Type B pancreatic cell (in vitro differentiated cells): ENCODE measurements around the gene PCDHB2. TPM values are rescaled to one million over a fixed set of nuclear protein-coding genes. Genes with fewer than 3 reads are reported as not detected.
"Not testable (repeated sequence)": the region's sequence is repeated elsewhere in the genome, so short reads cannot be mapped to it uniquely, and the experiment has no call there.

ENCODE experiments used
- DNase-seq: peaks from one replicate; pipeline ENCODE4 v3.0.0; 2021; ENCODE audit warnings: mixed read lengths; ENCODE audit not compliant: unreplicated experiment; ENCODE audit errors: extremely low spot score
- H3K27ac Mint-ChIP-seq: 2 replicates; pipeline ENCODE4 v1.8.0; 2021; ENCODE audit warnings: mild to moderate bottlenecking, mixed read lengths
- H3K27me3 Mint-ChIP-seq: 2 replicates; pipeline ENCODE4 v1.8.0; 2021; ENCODE audit warnings: mixed read lengths
- H3K36me3 Mint-ChIP-seq: 2 replicates; pipeline ENCODE4 v1.8.0; 2021; ENCODE audit warnings: mixed read lengths
- H3K4me1 Mint-ChIP-seq: one replicate; pipeline ENCODE4 v1.8.0; 2021; ENCODE audit warnings: mixed read lengths; ENCODE audit not compliant: unreplicated experiment
- H3K4me3 Mint-ChIP-seq: 2 replicates; pipeline ENCODE4 v1.8.0; 2021; ENCODE audit warnings: mild to moderate bottlenecking, mixed read lengths
- H3K9me3 Mint-ChIP-seq: 2 replicates; pipeline ENCODE4 v1.8.0; 2021; ENCODE audit warnings: mixed read lengths
- CTCF ChIP-seq: fragments of 200-600 bp; sonication (generic); conservative IDR thresholded peaks from 2 replicates; pipeline ENCODE4 v1.5.0; 2021; ENCODE audit warnings: antibody characterized with exemption, mild to moderate bottlenecking
- total RNA-seq: library from RNA; stranded (reverse); gene quantifications from 2 replicates; pipeline ENCODE4 v1.2.1, GENCODE V29; 2021; ENCODE audit warnings: low replicate concordance

The PCDHB2 gene
- total RNA-seq, 1 donor from 2014 or later = 33.7 TPM

DNA sequence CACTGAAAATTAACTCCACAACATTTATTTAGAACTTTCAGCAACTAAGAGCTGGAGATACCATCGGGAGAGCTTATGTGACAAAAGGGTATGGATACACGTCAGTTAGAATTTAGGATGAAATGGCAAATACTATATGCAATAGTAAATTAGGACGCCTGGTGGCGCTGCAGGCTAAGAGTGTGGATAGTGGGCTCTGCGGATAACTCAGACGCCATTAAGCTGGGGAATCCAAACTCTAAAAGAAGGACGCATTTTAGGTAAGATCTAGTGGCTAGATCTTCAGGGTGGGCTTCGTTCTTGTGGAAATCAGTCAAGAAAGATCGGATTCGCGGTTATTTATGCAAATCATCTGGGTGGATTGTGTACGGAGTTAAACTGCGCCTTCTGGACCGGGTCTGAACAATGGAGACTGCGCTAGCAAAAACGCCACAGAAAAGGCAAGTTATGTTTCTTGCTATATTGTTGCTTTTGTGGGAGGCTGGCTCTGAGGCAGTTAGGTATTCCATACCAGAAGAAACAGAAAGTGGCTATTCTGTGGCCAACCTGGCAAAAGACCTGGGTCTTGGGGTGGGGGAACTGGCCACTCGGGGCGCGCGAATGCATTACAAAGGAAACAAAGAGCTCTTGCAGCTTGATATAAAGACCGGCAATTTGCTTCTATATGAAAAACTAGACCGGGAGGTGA lies 40.8 kb downstream of the PCDHB2 start, which contains the start of gene PCDHB5:
PCDHB5 (plus strand) TSS at position 177 of the 688 bp plus-strand sequence; CDS start at position 406, 229 bp downstream.
- Mint-ChIP-seq H3K4me3 (peak within 1 kb of the TSS; percentile 94), H3K27me3 (no peaks in the 10 kb centered on the region), H3K36me3 (peaks cover 25% of the 10 kb centered on the region), H3K4me1 (no peaks in the 10 kb centered on the region), H3K27ac (peak within 1 kb of the TSS; percentile 94), H3K9me3 (peaks cover 29% of the 10 kb centered on the region)
- peak; percentile 61 for TF ChIP-seq CTCF
- DNase-seq = no peak

DNA sequence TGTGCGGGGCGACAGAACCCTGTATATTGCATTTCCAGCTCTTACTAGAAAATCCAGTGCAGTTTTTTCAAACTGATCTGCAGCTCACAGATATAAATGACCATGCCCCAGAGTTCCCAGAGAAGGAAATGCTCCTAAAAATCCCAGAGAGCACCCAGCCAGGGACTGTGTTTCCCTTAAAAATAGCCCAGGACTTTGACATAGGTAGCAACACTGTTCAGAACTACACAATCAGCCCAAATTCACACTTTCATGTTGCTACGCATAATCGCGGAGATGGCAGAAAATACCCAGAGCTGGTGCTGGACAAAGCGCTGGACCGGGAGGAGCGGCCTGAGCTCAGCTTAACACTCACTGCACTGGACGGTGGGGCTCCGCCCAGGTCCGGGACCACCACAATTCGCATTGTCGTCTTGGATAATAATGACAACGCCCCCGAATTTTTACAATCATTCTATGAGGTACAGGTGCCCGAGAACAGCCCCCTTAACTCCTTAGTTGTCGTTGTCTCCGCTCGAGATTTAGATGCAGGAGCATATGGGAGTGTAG lies 41.4 kb downstream of the PCDHB2 start:
- peaks cover 29% of the 10 kb centered on the region for H3K9me3 Mint-ChIP-seq
- DNase-seq = no peak
- H3K36me3 Mint-ChIP-seq = peaks cover 25% of the 10 kb centered on the region
- peak overlapping the region; percentile 94 for H3K4me3 Mint-ChIP-seq
- no peak for TF ChIP-seq CTCF
- peak overlapping the region; percentile 94 for H3K27ac Mint-ChIP-seq
- no peaks in the 10 kb centered on the region for H3K27me3 Mint-ChIP-seq
- H3K4me1 Mint-ChIP-seq = no peaks in the 10 kb centered on the region

DNA sequence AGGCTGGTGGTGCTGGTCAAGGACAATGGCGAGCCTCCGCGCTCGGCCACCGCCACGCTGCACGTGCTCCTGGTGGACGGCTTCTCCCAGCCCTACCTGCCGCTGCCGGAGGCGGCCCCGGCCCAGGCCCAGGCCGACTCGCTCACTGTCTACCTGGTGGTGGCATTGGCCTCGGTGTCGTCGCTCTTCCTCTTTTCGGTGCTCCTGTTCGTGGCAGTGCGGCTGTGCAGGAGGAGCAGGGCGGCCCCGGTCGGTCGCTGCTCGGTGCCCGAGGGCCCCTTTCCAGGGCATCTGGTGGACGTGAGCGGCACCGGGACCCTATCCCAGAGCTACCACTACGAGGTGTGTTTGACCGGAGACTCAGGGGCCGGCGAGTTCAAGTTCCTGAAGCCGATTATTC lies 42.9 kb downstream of the PCDHB2 start:
- DNase-seq, H3K4me3 Mint-ChIP-seq, H3K27ac Mint-ChIP-seq, H3K4me1 Mint-ChIP-seq, H3K27me3 Mint-ChIP-seq: not testable (repeated sequence)
- Mint-ChIP-seq H3K36me3 (peaks cover 25% of the 10 kb centered on the region), H3K9me3 (peaks cover 29% of the 10 kb centered on the region)

Other genes starting within 250 kb of the PCDHB2 start
- 1.5 and 2.5 TPM in 2 replicates for gene PCDHA9, start 246.2 kb upstream of the PCDHB2 start, total RNA-seq
- gene PCDHA10, start 238.7 kb upstream of the PCDHB2 start, total RNA-seq = 9.9 and 20.3 TPM in 2 replicates
- 5.2 and 8.1 TPM in 2 replicates for gene PCDHA11, start 225.7 kb upstream of the PCDHB2 start, total RNA-seq
- 10.2 and 27.3 TPM in 2 replicates for gene PCDHA12, start 219.3 kb upstream of the PCDHB2 start, total RNA-seq
- 2.6 and 5.1 TPM in 2 replicates for gene PCDHA13, start 212.5 kb upstream of the PCDHB2 start, total RNA-seq
- gene PCDHAC1, start 168.3 kb upstream of the PCDHB2 start, total RNA-seq = 6.7 and 9.2 TPM in 2 replicates
- 2.7 and 3.5 TPM in 2 replicates for gene PCDHAC2, start 128.1 kb upstream of the PCDHB2 start, total RNA-seq
- 0.05 and 0.24 TPM in 2 replicates for gene PCDHB1, start 43.2 kb upstream of the PCDHB2 start, total RNA-seq
- 3.9 and 5.4 TPM in 2 replicates for gene PCDHB3, start 5.9 kb downstream of the PCDHB2 start, total RNA-seq
- gene PCDHB4, start 27.2 kb downstream of the PCDHB2 start, total RNA-seq = 1.3 and 2.7 TPM in 2 replicates
- 7.3 and 28.8 TPM in 2 replicates for gene PCDHB5, start 40.6 kb downstream of the PCDHB2 start, total RNA-seq
- gene PCDHB6, start 55.4 kb downstream of the PCDHB2 start, total RNA-seq = 0.80 and 0.95 TPM in 2 replicates
- gene PCDHB7, start 78.0 kb downstream of the PCDHB2 start, total RNA-seq = 0.29 and 0.63 TPM in 2 replicates
- gene PCDHB8, start 83.2 kb downstream of the PCDHB2 start, total RNA-seq = 0.99 and 3.9 TPM in 2 replicates
- gene PCDHB16, start 87.8 kb downstream of the PCDHB2 start, total RNA-seq = 3.1 and 6.9 TPM in 2 replicates
- gene PCDHB9, start 92.5 kb downstream of the PCDHB2 start, total RNA-seq = 2.2 and 2.8 TPM in 2 replicates
- 2.1 and 3.2 TPM in 2 replicates for gene PCDHB10, start 97.7 kb downstream of the PCDHB2 start, total RNA-seq
- 2.0 and 3.3 TPM in 2 replicates for gene PCDHB11, start 105.0 kb downstream of the PCDHB2 start, total RNA-seq
- 1.4 and 2.3 TPM in 2 replicates for gene PCDHB12, start 114.1 kb downstream of the PCDHB2 start, total RNA-seq
- gene PCDHB13, start 119.3 kb downstream of the PCDHB2 start, total RNA-seq = 2.3 and 4.7 TPM in 2 replicates
- gene PCDHB14, start 128.7 kb downstream of the PCDHB2 start, total RNA-seq = 3.1 and 3.7 TPM in 2 replicates
- 3.3 and 3.8 TPM in 2 replicates for gene PCDHB15, start 150.8 kb downstream of the PCDHB2 start, total RNA-seq
- gene SLC25A2, start 209.4 kb downstream of the PCDHB2 start, total RNA-seq = 0.45 and 0.92 TPM in 2 replicates
- 87.0 and 92.0 TPM in 2 replicates for gene TAF7, start 226.2 kb downstream of the PCDHB2 start, total RNA-seq
- 0.31 and 0.74 TPM in 2 replicates for gene PCDHGA1, start 235.9 kb downstream of the PCDHB2 start, total RNA-seq
- gene PCDHGA2, start 244.1 kb downstream of the PCDHB2 start, total RNA-seq = 0.17 and 0.69 TPM in 2 replicates
- 0.27 and 2.3 TPM in 2 replicates for gene PCDHGA3, start 249.2 kb downstream of the PCDHB2 start, total RNA-seq